ELR (cell line): ENCODE results near the gene ZER1.

Experiments
- DNase-seq: peaks from one replicate; pipeline ENCODE4 v3.0.0-alpha.2; 2015; ENCODE audit warnings: low read depth

Gene ZER1

DNA sequence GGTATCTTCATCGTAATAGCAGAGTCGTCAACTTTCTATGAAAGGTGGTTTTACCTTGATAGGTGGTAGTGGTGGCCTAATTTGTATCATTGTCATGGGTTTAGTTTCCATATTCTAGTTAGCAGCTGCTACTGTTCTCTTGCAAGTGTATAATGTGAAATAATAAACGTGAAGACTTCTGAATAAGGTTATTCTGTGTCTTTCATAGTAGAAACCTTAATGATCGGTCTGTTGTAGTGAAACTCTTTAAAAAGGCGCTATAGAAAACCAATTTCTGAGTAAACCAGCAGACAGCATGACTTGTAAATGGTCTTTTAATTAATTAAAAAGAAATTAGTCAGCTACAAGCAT is 81.1 kb downstream of the ZER1 start:
- DNase-seq = no peak

DNA sequence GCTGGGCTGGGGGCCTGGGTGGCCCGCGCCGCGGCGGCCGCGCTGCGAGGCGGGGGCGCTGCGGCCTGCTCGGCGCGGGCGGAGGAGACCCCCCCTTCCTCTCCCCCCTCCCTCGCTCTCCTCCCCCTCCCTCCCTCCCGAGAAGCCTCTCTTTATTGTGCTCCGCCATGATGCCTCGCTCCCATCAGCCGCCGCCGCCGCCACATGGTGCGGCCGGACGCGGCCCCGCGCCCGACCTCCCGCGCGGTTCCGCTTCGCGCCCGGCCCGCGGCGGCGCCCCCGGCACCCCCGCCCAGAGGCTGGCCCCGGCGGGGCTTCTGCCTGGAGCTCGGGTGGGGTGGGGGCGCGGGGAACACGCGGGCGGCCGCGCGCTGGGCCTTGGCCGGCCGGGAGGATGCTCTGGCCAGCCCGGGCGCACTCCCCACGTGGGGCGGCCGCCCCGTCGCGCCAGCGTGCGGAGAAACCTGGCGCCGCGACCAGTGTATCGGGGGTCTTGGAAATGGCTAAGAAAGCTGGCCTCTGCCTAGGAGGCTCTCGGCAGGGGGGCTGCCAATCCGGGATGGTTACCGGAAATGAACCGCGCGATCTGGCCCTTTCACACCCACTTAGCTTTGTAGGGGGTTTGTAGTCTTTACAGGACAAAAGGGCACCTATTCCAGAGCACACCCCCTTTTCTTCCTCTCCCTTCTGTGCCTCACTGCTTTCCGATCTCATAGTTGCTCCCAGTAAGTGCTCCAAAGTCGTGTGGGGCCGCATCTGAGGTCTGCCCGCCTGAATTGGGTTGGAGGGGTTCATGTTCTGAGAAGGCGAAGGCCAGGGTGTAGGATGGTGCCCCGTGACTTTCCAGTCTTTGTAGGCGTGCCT is 81.7 kb downstream of the ZER1 start:
- DNase-seq = peak; percentile 63

DNA sequence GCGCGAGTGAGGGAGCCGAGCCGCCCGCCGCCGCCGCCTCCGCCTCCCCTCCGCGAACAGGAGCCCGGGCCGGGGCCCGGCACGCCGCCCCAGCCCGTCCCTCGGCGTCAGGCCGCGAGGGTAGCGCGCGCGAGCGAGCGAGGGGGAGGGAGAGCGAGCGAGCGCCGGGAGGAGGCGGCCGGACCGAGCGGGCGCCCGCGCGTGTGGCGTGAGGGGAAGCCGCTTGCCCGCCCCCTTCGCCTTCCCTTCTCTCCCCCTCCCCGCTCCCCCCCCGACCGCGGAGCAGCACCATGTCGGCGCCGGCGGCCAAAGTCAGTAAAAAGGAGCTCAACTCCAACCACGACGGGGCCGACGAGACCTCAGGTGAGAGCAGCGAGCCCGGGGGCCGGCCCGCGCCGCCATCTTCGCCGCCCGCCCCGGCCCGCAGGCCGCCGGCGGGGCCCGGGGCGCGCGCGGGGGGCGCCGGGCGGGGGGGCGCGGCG is 82.4 kb downstream of the ZER1 start:
- DNase-seq = no peak

DNA sequence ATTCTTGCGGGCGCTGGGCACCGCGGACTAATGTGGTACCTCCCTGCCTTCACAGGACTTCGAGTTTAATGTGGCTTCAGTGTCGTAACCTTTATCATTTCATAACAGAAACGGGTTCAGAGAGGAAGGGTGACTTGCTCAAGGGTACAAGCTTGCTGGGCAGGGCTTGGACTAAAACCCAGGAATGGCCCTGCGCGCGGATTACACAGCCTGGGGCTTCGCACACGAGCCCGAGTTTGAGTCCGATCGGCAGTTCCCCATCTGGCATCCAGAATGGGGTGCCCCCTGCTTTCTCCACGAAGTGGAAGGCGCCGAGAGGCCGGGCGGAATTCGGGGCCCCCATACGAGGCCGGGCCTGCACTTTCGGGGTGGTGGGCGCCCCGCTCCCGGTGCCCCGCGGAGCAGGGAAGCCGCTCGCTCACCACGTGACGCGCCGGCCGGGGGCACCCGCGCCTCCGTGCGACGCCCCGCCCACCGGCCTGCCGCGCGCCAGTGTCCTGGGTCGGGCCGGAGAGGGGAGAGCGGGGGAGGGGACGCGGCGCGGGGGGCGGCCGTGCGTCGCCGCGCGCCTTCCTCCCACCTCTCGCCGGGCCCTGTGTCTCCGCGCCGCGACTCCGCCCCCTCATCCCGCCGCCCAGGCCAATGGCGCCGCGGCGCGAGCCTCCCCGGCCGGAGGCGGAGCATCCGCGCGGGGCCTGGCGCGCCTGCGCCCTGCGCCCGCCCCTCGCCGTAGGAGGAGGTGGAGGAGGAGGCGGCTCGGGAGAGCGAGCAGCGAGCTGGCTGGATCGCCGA is 83.0 kb downstream of the ZER1 start, which contains the start of gene SET:
Gene SET, plus strand, starts transcription at position 722 of the 792 bp plus-strand sequence. CDS start 361 bp downstream, outside the sequence.
- peak; percentile 95 for DNase-seq

DNA sequence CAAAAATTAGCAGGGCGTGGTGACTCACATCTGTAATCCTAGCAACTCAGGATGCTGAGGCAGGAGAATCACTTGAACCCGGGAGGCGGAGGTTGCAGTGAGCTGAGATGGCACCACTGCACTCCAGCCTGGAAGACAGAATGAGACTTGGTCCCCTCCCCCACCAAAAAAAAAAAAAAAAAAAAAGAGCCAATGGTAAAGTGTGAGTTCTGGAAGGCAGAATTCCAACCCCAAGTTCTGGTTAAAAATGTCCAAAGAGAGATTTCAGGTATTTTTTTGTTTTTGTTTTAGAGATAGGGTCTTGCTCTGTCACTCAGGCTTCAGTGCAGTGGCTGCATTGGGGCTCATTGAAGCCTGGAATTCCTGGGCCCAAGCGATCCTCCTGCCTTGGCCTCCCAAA is 84.3 kb downstream of the ZER1 start:
- DNase-seq = no peak

DNA sequence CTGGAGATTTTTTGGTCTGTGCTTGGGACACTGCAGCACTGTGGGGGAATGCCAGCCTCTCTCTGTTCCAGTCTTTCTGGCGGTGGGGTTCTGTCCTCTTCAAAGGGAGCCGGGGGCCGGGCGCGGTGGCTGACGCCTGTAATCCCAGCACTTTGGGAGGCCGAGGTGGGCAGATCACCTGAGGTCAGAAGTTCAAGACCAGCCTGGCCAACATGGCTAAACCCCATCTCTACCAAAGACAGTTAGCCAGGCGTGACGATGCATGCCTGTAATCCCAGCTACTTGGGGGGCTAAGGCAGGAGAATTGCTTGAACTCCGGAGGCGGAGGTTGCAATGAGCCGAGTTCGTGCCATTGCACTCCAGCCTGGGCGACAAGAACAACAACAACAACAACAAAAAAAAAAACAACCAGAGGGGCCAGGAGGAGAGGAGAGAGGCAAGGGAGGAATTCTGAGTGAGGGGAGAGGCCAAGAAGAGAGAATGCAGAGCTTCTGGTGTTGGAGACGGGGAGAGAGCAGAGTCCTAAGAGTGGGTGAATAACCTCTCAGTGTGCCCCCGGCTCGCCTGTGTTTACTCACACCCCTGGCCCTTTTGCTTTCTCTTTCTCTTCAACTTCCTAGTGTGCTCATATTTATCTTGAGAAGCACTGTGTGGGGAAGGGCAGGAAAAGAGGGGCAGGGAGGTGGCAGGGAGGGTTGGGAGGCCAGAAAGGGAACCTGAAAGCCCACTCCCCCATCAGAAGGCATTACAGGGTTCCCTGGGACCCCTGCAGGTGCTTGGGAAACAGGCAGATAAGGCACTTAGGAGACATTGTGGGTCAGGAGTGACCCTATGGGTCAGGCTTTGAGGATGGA is 85.9 kb downstream of the ZER1 start:
- peak; percentile 31 for DNase-seq

DNA sequence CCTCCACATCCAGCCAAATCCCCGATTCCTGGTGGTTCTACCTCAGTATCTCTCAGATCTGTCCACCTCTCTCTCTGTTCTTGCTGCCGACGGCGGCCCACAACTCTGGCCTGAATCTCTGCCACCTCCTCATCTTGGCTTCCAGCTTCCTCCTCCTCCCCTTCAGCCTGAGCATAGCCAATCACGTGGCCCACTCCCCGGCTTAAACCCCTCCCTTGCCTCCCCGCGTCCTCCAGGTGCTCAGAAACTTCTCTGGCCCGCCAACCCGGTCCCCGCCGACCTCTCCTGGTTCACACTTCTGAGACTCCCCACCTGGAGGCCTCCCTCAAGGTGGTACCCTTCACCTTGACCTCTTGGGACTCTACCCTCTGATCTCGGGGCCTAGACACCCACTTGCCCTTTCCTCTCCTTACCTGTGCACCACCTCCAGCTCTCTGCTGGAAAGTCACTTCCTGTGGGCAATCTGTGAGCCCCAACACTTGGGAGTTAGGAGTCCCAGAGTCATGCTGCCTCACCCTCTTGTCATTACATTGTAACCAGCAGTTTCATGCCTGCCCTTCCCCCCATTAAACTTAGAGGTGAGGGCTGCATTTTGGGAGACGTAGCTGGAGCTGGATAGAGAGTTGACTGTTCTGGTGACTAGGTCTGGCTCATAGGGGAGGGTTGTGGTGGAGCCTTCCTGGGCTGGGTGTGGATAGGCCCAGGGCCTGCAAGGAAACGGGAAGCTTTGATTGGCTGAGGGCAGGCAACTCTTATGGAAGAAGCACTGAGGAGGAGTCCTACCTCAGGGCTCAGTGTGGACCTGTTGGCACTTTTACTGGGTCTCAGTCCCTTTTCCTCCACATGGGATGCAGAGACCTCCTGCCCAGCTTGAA is 87.2 kb downstream of the ZER1 start:
- peak; percentile 94 for DNase-seq

DNA sequence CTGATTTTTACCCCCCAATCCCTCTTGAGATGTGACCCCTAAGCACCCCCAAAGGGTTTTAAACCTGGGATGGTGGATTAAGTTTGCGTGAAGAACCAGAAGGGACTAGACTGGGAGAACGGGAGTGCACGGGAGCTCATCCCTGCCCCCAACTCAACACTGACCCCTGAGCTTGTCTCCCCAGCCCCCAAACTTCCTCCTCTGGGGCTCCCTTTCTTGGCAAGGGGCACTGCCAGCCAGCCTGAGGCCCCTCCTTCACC is 87.7 kb downstream of the ZER1 start:
- DNase-seq = no peak

DNA sequence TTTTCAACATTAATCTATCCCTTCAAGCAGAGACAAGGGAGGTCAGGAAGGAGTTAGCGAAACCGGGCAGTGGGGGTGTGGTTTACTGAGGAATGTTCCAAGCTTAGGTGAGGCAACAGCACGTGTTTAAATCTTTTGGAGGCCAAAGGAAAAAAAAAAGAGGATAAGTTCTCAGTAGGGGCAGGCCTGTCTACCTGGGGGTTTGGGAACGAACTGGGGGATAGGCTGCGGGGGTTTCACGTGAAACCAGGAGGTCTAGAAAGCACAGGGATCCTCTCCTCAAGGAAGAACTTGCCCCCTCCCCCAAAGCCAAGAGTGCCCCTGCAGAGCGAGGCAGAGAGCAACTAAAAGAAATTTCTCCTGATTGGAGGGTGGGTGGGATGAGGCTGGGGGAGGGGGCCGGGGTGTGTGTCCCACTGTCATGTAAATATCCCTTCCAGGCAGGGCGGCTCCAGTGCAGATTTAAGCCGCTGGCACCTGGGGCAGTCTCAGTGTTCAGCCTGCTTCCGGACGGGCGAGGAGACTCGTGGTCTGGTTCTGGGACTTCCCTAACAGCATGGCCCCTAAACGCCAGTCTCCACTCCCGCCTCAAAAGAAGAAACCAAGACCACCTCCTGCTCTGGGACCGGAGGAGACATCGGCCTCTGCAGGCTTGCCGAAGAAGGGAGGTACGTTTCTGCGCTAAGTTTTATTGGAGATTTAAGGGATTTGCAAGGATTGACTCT is 88.2 kb downstream of the ZER1 start:
- peak; percentile 60 for DNase-seq
